Activated naive CD8-positive, alpha-beta T cell treated with anti-CD3 and anti-CD28 coated beads, Interleukin-2, amount 10 ng/mL, durations not matched to agents 7 days and 5 days (primary cell): ENCODE measurements around the gene PCDHB10. TPM values are rescaled to one million over a fixed set of nuclear protein-coding genes. Genes with fewer than 3 reads are reported as not detected.
A peak's percentile ranks its signal among the peaks of the same experiment; 100 is the strongest.
"Not testable (repeated sequence)": the region's sequence is repeated elsewhere in the genome, so short reads cannot be mapped to it uniquely, and the experiment has no call there.

Experiments used
- ATAC-seq: fragments of 150-1000 bp; cut with Tn5 transposase; one replicate; pipeline ENCODE4 v1.10.0; 2021; ENCODE audit warnings: low read depth, moderate library complexity
- POLR2A ChIA-PET: fragments of 350-600 bp; sonication (Branson Sonifier 250); formaldehyde crosslinking; loops from one replicate; lab custom pipeline; 2021; ENCODE audit warnings: antibody characterized with exemption; lab: Charles Lee
- DNase-seq: peaks from one replicate; pipeline ENCODE4 v3.0.0; 2021
- H3K27ac Mint-ChIP-seq: one replicate; pipeline ENCODE4 v1.8.0; 2022; ENCODE audit warnings: mild to moderate bottlenecking, mixed read lengths
- H3K27me3 Mint-ChIP-seq: one replicate; pipeline ENCODE4 v1.8.0; 2022; ENCODE audit warnings: mild to moderate bottlenecking, moderate library complexity, mixed read lengths
- H3K36me3 Mint-ChIP-seq: one replicate; pipeline ENCODE4 v1.8.0; 2021; ENCODE audit warnings: mild to moderate bottlenecking, mixed read lengths
- H3K4me1 Mint-ChIP-seq: one replicate; pipeline ENCODE4 v1.8.0; 2021; ENCODE audit warnings: mixed read lengths
- H3K4me3 Mint-ChIP-seq: one replicate; pipeline ENCODE4 v1.8.0; 2022; ENCODE audit warnings: mild to moderate bottlenecking, moderate library complexity, mixed read lengths
- H3K9me3 Mint-ChIP-seq: one replicate; pipeline ENCODE4 v1.8.0; 2021; ENCODE audit warnings: mixed read lengths
- total RNA-seq, 2 experiments: library from RNA; stranded (reverse); gene quantifications; one replicate each; pipeline ENCODE4 v1.2.3, GENCODE V29; 2021

The PCDHB10 gene
- total RNA-seq, 2 experiments from 2014 or later = not detected

GRCh38 chr5:141201646-141202045 lies 9.5 kb downstream of the PCDHB10 start:
- H3K9me3 Mint-ChIP-seq = peaks cover 14% of the 10 kb centered on the region
- H3K4me1 Mint-ChIP-seq, H3K27ac Mint-ChIP-seq, H3K36me3 Mint-ChIP-seq, H3K4me3 Mint-ChIP-seq, DNase-seq, ATAC-seq, H3K27me3 Mint-ChIP-seq, POLR2A ChIA-PET: not testable (repeated sequence)

- POLR2A ChIA-PET = no interaction called here
- DNase-seq = no peak
- H3K9me3 Mint-ChIP-seq = peaks cover 7% of the 10 kb centered on the region
- H3K36me3 Mint-ChIP-seq = no peaks in the 10 kb centered on the region
- peaks cover 13% of the 10 kb centered on the region for H3K27me3 Mint-ChIP-seq
- no peak within 1 kb of the TSS for H3K4me3 Mint-ChIP-seq
- no peak within 1 kb of the TSS for H3K27ac Mint-ChIP-seq
- no peak for ATAC-seq
- H3K4me1 Mint-ChIP-seq = no peaks in the 10 kb centered on the region
Observed at GRCh38 chr5:141208478-141208877, 16.3 kb downstream of the PCDHB10 start, which contains the start of gene PCDHB12. PCDHB12 (plus strand) TSS chr5:141208719; CDS start chr5:141208908, 189 bp downstream.

- H3K4me3 Mint-ChIP-seq, H3K36me3 Mint-ChIP-seq, ATAC-seq, H3K4me1 Mint-ChIP-seq, POLR2A ChIA-PET, H3K27ac Mint-ChIP-seq, DNase-seq: not testable (repeated sequence)
- Mint-ChIP-seq H3K9me3 (peaks cover 13% of the 10 kb centered on the region), H3K27me3 (peaks cover 17% of the 10 kb centered on the region)
Observed at GRCh38 chr5:141210281-141210680, 18.1 kb downstream of the PCDHB10 start.

DNA sequence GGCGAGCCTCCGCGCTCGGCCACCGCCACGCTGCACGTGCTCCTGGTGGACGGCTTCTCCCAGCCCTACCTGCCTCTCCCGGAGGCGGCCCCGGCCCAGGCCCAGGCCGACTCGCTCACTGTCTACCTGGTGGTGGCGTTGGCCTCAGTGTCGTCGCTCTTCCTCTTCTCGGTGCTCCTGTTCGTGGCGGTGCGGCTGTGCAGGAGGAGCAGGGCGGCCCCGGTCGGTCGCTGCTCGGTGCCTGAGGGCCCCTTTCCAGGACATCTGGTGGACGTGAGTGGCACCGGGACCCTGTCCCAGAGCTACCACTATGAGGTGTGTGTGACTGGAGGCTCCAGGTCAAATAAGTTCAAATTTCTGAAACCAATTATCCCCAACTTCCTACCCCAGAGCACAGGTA lies 18.7 kb downstream of the PCDHB10 start:
- Mint-ChIP-seq H3K9me3 (peaks cover 14% of the 10 kb centered on the region), H3K27me3 (peaks cover 19% of the 10 kb centered on the region)
- H3K36me3 Mint-ChIP-seq, H3K4me1 Mint-ChIP-seq, H3K4me3 Mint-ChIP-seq, DNase-seq, POLR2A ChIA-PET, ATAC-seq, H3K27ac Mint-ChIP-seq: not testable (repeated sequence)

DNA sequence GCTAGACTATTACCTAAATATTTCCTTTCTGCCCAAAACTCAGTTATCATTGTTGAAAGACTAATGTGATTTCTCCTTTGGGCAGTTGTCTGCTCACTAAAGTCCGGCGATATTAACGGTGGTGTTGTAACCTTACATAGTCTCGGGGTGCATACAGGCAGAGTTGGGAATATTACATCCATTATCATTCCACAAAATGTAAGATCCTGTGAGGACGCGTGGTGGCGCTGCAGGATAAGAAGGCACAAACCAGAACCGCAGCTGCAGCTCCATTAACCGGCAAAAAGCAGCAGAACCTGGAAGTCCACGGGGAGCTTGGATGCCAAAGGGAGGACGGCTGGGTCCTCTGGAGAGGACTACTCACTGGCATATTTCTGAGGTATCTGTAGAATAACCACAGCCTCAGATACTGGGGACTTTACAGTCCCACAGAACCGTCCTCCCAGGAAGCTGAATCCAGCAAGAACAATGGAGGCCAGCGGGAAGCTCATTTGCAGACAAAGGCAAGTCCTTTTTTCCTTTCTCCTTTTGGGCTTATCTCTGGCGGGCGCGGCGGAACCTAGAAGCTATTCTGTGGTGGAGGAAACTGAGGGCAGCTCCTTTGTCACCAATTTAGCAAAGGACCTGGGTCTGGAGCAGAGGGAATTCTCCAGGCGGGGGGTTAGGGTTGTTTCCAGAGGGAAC lies 21.6 kb downstream of the PCDHB10 start, which contains the start of gene PCDHB13:
Gene PCDHB13 (plus strand): TSS at position 264 of the 684 bp plus-strand sequence. CDS start 205 bp downstream, at position 469.
- H3K27me3 Mint-ChIP-seq = peaks cover 22% of the 10 kb centered on the region
- H3K4me1 Mint-ChIP-seq, ATAC-seq, H3K4me3 Mint-ChIP-seq, H3K36me3 Mint-ChIP-seq, POLR2A ChIA-PET, H3K27ac Mint-ChIP-seq, DNase-seq: not testable (repeated sequence)
- H3K9me3 Mint-ChIP-seq = peaks cover 18% of the 10 kb centered on the region

GRCh38 chr5:141214583-141214982 lies 22.4 kb downstream of the PCDHB10 start:
- DNase-seq, H3K4me3 Mint-ChIP-seq, H3K27ac Mint-ChIP-seq, POLR2A ChIA-PET, ATAC-seq, H3K4me1 Mint-ChIP-seq, H3K36me3 Mint-ChIP-seq: not testable (repeated sequence)
- Mint-ChIP-seq H3K27me3 (peaks cover 14% of the 10 kb centered on the region), H3K9me3 (peaks cover 21% of the 10 kb centered on the region)

GRCh38 chr5:141215504-141215903 lies 23.4 kb downstream of the PCDHB10 start:
- peaks cover 18% of the 10 kb centered on the region for H3K9me3 Mint-ChIP-seq
- H3K4me1 Mint-ChIP-seq, H3K36me3 Mint-ChIP-seq, DNase-seq, H3K27ac Mint-ChIP-seq, H3K27me3 Mint-ChIP-seq, ATAC-seq, H3K4me3 Mint-ChIP-seq, POLR2A ChIA-PET: not testable (repeated sequence)

DNA sequence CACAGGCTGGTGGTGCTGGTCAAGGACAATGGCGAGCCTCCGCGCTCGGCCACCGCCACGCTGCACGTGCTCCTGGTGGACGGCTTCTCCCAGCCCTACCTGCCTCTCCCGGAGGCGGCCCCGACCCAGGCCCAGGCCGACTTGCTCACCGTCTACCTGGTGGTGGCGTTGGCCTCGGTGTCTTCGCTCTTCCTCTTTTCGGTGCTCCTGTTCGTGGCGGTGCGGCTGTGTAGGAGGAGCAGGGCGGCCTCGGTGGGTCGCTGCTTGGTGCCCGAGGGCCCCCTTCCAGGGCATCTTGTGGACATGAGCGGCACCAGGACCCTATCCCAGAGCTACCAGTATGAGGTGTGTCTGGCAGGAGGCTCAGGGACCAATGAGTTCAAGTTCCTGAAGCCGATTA lies 23.9 kb downstream of the PCDHB10 start:
- ATAC-seq, H3K27ac Mint-ChIP-seq, DNase-seq, H3K27me3 Mint-ChIP-seq, POLR2A ChIA-PET, H3K36me3 Mint-ChIP-seq, H3K4me1 Mint-ChIP-seq, H3K4me3 Mint-ChIP-seq: not testable (repeated sequence)
- peaks cover 16% of the 10 kb centered on the region for H3K9me3 Mint-ChIP-seq

- Mint-ChIP-seq H3K36me3 (no peaks in the 10 kb centered on the region), H3K27me3 (peaks cover 7% of the 10 kb centered on the region), H3K27ac (no peak within 1 kb of the TSS), H3K9me3 (peaks cover 9% of the 10 kb centered on the region), H3K4me3 (no peak within 1 kb of the TSS), H3K4me1 (peaks cover 1% of the 10 kb centered on the region)
- no peak for ATAC-seq
- POLR2A ChIA-PET = interaction anchor here (0.7 kb wide), 1 partner anchor 116 kb away, joined by 3 read pairs; no protein-coding TSS in a partner anchor
- no peak for DNase-seq
Observed at GRCh38 chr5:141223112-141223783, 31.1 kb downstream of the PCDHB10 start, which contains the start of gene PCDHB14. PCDHB14 (plus strand) TSS chr5:141223343; CDS start chr5:141223506, 163 bp downstream.

GRCh38 chr5:141224844-141225243 lies 32.7 kb downstream of the PCDHB10 start:
- H3K27me3 Mint-ChIP-seq, H3K9me3 Mint-ChIP-seq, POLR2A ChIA-PET, H3K36me3 Mint-ChIP-seq, H3K4me1 Mint-ChIP-seq, H3K4me3 Mint-ChIP-seq, H3K27ac Mint-ChIP-seq, DNase-seq, ATAC-seq: not testable (repeated sequence)

- DNase-seq, H3K36me3 Mint-ChIP-seq, ATAC-seq, H3K4me3 Mint-ChIP-seq, POLR2A ChIA-PET, H3K9me3 Mint-ChIP-seq, H3K27me3 Mint-ChIP-seq, H3K4me1 Mint-ChIP-seq, H3K27ac Mint-ChIP-seq: not testable (repeated sequence)
Observed at GRCh38 chr5:141225421-141225820, 33.3 kb downstream of the PCDHB10 start.

GRCh38 chr5:141234109-141234667 lies 42.0 kb downstream of the PCDHB10 start:
- H3K27me3 Mint-ChIP-seq = peaks cover 4% of the 10 kb centered on the region
- H3K9me3 Mint-ChIP-seq = peaks cover 20% of the 10 kb centered on the region
- POLR2A ChIA-PET = no interaction called here
- no peak overlapping the region for H3K4me3 Mint-ChIP-seq
- no peak for DNase-seq
- no peak for ATAC-seq
- peak overlapping the region; percentile 42 for H3K27ac Mint-ChIP-seq
- no peaks in the 10 kb centered on the region for H3K4me1 Mint-ChIP-seq
- H3K36me3 Mint-ChIP-seq = peaks cover 1% of the 10 kb centered on the region

- H3K9me3 Mint-ChIP-seq = peaks cover 28% of the 10 kb centered on the region
- H3K4me1 Mint-ChIP-seq, H3K27ac Mint-ChIP-seq, H3K4me3 Mint-ChIP-seq, POLR2A ChIA-PET, H3K27me3 Mint-ChIP-seq, H3K36me3 Mint-ChIP-seq, ATAC-seq, DNase-seq: not testable (repeated sequence)
Observed at GRCh38 chr5:141235922-141236321, 43.8 kb downstream of the PCDHB10 start.
